Chondrocyte (in vitro differentiated cells): ENCODE measurements around the gene CHD9. TPM values are rescaled to one million over a fixed set of nuclear protein-coding genes. Genes with fewer than 3 reads are reported as not detected.

Experiments
- DNase-seq: peaks from one replicate; pipeline ENCODE4 v3.0.0; 2021; ENCODE audit warnings: mixed read lengths, low spot score
- H3K27ac Mint-ChIP-seq: one replicate; pipeline ENCODE4 v1.8.0; 2021; ENCODE audit warnings: mild to moderate bottlenecking, moderate library complexity, mixed read lengths; ENCODE audit not compliant: unreplicated experiment
- H3K27me3 Mint-ChIP-seq: 2 replicates; pipeline ENCODE4 v1.8.0; 2021; ENCODE audit warnings: low read depth, mixed read lengths
- H3K36me3 Mint-ChIP-seq: 2 replicates; pipeline ENCODE4 v1.8.0; 2021; ENCODE audit warnings: low read depth, mixed read lengths
- H3K4me1 Mint-ChIP-seq: 2 replicates; pipeline ENCODE4 v1.8.0; 2021; ENCODE audit warnings: low read depth, mild to moderate bottlenecking, mixed read lengths
- H3K4me3 Mint-ChIP-seq: one replicate; pipeline ENCODE4 v1.8.0; 2021; ENCODE audit warnings: mild to moderate bottlenecking, moderate library complexity, mixed read lengths; ENCODE audit not compliant: unreplicated experiment
- H3K9me3 Mint-ChIP-seq: 2 replicates; pipeline ENCODE4 v1.8.0; 2021; ENCODE audit warnings: low read depth, mixed read lengths
- total RNA-seq: library from RNA; stranded (reverse); gene quantifications from 3 replicates; pipeline ENCODE4 v1.2.1, GENCODE V29; 2021
- TF ChIP-seq, protein P1 (sequence below): fragments of 200-600 bp; sonication (generic); IDR thresholded peaks from 2 replicates; pipeline ENCODE4 v1.5.0; 2021; ENCODE audit warnings: antibody characterized with exemption, mild to moderate bottlenecking, moderate library complexity

CHD9 gene
- total RNA-seq, 1 donor from 2014 or later, result 72.7 TPM

DNA sequence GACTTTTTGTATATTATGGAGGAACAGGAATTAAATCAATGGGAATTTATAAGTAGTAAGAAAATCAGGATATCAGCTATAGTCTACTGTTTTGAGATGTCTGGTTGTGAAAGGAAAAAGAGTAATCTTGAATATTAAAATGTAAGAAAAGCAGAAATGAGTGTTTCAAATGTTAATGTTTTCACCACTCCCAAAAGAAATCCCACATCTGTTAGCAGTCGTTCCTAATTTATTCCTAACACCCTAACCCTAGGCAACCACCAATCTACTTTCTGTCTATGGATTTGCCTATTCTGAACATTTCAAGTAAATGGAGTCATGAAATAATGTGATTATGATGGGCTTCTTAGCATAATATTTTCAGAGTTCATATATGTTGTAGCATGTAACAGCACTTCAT lies 133.0 kb downstream of the CHD9 start:
- TF ChIP-seq, protein P1, sequence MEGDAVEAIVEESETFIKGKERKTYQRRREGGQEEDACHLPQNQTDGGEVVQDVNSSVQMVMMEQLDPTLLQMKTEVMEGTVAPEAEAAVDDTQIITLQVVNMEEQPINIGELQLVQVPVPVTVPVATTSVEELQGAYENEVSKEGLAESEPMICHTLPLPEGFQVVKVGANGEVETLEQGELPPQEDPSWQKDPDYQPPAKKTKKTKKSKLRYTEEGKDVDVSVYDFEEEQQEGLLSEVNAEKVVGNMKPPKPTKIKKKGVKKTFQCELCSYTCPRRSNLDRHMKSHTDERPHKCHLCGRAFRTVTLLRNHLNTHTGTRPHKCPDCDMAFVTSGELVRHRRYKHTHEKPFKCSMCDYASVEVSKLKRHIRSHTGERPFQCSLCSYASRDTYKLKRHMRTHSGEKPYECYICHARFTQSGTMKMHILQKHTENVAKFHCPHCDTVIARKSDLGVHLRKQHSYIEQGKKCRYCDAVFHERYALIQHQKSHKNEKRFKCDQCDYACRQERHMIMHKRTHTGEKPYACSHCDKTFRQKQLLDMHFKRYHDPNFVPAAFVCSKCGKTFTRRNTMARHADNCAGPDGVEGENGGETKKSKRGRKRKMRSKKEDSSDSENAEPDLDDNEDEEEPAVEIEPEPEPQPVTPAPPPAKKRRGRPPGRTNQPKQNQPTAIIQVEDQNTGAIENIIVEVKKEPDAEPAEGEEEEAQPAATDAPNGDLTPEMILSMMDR, result no peak
- DNase-seq, result no peak
- peaks cover 2% of the 10 kb centered on the region for H3K9me3 Mint-ChIP-seq

DNA sequence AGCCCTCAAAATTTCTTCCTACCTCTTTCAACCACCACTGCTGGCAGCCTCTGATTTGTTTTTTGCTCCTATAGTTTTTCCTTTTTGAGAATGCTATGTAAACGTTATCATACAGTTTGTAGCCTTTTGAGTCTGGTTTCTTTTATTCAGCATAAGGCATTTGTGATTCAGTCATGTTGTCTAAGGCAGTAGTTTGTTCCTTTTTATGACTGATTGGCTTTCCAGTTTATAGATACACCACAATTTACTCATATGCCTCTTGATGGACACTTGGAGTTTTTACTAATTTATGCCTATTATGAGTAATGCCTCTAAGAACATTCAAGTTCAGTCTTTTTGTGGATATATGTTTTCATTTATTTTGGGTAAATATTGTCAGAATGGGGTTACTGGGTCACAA lies 136.6 kb downstream of the CHD9 start:
- no peaks in the 10 kb centered on the region for H3K27me3 Mint-ChIP-seq
- H3K36me3 Mint-ChIP-seq, result peaks cover 6% of the 10 kb centered on the region
- H3K4me3 Mint-ChIP-seq, result no peak overlapping the region
- TF ChIP-seq, protein P1, result no peak
- no peaks in the 10 kb centered on the region for H3K9me3 Mint-ChIP-seq
- H3K4me1 Mint-ChIP-seq, result peaks cover 17% of the 10 kb centered on the region
- H3K27ac Mint-ChIP-seq, result no peak overlapping the region
- no peak for DNase-seq

More for the DNA sequence above, 133.0 kb downstream of the CHD9 start:
- Mint-ChIP-seq H3K36me3 (peaks cover 18% of the 10 kb centered on the region), H3K27me3 (no peaks in the 10 kb centered on the region), H3K4me3 (no peak overlapping the region), H3K4me1 (peaks cover 18% of the 10 kb centered on the region), H3K27ac (no peak overlapping the region)

DNA sequence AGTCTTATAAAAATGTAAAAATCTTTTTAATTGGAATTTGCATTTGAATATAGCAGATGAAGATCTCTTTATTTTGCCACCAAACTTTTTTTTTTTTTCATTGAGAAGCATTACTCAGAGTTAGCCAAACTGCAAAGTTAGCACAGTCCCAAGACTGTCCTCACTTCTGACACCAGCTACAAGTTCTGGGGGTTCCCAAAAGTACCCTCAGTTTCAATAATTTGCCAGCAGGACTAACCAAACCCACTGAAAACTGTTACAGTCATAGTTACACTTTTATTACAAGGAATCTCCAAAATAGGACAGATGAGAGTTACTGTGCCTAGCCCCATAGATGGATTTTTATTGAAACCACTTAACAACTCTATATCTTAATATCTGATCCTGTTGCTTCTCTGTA lies 144.1 kb downstream of the CHD9 start:
- H3K9me3 Mint-ChIP-seq, result peaks cover 4% of the 10 kb centered on the region
- H3K4me1 Mint-ChIP-seq, result peaks cover 20% of the 10 kb centered on the region
- H3K36me3 Mint-ChIP-seq, result peaks cover 6% of the 10 kb centered on the region
- TF ChIP-seq, protein P1, result no peak
- no peaks in the 10 kb centered on the region for H3K27me3 Mint-ChIP-seq
- DNase-seq, result no peak
- no peak overlapping the region for H3K4me3 Mint-ChIP-seq
- no peak overlapping the region for H3K27ac Mint-ChIP-seq

DNA sequence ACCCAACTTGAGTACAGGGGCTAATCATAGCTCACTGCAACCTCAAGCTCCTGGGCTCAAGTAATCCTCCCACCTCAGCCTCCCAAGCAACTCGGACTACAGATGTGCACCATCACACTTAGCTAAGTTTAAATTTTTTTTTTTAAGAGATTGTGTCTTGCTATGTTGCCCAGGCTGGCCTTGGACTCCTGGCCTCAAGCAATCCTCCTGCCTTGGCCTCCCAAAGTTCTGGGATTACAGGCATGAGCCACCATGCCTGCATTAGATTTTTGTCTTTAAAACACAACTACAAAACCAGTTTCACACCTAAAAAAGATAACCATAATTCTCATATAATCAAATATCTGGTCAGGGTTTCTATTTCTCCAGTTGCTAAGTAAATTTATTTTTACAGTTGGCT lies 147.1 kb downstream of the CHD9 start:
- DNase-seq, result no peak
- no peak overlapping the region for H3K4me3 Mint-ChIP-seq
- H3K27ac Mint-ChIP-seq, result no peak overlapping the region
- TF ChIP-seq, protein P1, result no peak
- peaks cover 6% of the 10 kb centered on the region for H3K36me3 Mint-ChIP-seq
- H3K27me3 Mint-ChIP-seq, result no peaks in the 10 kb centered on the region
- peaks cover 28% of the 10 kb centered on the region for H3K4me1 Mint-ChIP-seq
- H3K9me3 Mint-ChIP-seq, result peaks cover 4% of the 10 kb centered on the region

DNA sequence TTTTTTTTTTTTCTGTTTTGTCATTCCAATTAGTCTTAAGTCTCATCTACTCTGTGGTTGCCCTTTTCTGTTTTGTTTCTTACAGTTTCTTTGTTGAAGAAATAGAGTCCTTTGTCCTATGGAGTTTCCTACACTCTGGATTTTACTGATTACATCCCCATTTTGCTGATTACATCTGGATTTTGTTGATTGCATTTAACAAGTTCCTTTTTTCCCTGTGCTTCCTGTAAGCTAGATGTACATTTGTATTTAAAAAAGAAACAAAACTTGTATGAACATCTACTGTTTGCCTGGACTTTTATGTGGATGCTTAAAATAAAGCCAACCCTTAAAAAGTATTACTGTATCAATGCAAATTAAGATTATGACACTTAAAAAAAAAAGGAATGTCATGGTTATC lies 147.6 kb downstream of the CHD9 start:
- H3K36me3 Mint-ChIP-seq, result peaks cover 6% of the 10 kb centered on the region
- peaks cover 4% of the 10 kb centered on the region for H3K9me3 Mint-ChIP-seq
- TF ChIP-seq, protein P1, result no peak
- H3K27me3 Mint-ChIP-seq, result no peaks in the 10 kb centered on the region
- peaks cover 30% of the 10 kb centered on the region for H3K4me1 Mint-ChIP-seq
- DNase-seq, result no peak
- peak overlapping the region; percentile 1 for H3K27ac Mint-ChIP-seq
- H3K4me3 Mint-ChIP-seq, result no peak overlapping the region
